Stomach smooth muscle (tissue), 2 donors: ENCODE measurements around the gene RPP14.
A peak's percentile ranks its signal among the peaks of the same experiment; 100 is the strongest.

ENCODE experiments used
- H3K27ac ChIP-seq: one replicate; pipeline ENCODE4 v1.7.0; 2013; ENCODE audit warnings: mild to moderate bottlenecking, low read length, inconsistent platforms
- H3K27me3 ChIP-seq, 2 donors: one replicate each; pipeline ENCODE4 v1.7.0; 2013; ENCODE audit warnings: low read length in 2 of 2; ENCODE audit not compliant: insufficient read depth in 2 of 2, control insufficient read depth in 1 of 2
- H3K36me3 ChIP-seq, 2 donors: one replicate each; pipeline ENCODE4 v1.7.0; 2013; ENCODE audit warnings: low read length in 2 of 2; ENCODE audit not compliant: control insufficient read depth in 2 of 2, insufficient read depth in 2 of 2
- H3K4me1 ChIP-seq: one replicate; pipeline ENCODE4 v1.7.0; 2013; ENCODE audit warnings: low read length; ENCODE audit not compliant: control insufficient read depth, insufficient read depth
- H3K4me3 ChIP-seq, 2 donors: one replicate each; pipeline ENCODE4 v1.7.0; 2013; ENCODE audit warnings: low read length in 2 of 2
- H3K9ac ChIP-seq, 2 donors: one replicate each; pipeline ENCODE4 v1.7.0; 2013; ENCODE audit warnings: low read length in 2 of 2, mild to moderate bottlenecking in 1 of 2
- H3K9me3 ChIP-seq, 2 donors: one replicate each; pipeline ENCODE4 v1.7.0; 2013; ENCODE audit warnings: low read length in 2 of 2; ENCODE audit not compliant: control insufficient read depth in 2 of 2
- donor health status: healthy.
- donor health status: Pancreatic carcinoma.

Gene RPP14

DNA sequence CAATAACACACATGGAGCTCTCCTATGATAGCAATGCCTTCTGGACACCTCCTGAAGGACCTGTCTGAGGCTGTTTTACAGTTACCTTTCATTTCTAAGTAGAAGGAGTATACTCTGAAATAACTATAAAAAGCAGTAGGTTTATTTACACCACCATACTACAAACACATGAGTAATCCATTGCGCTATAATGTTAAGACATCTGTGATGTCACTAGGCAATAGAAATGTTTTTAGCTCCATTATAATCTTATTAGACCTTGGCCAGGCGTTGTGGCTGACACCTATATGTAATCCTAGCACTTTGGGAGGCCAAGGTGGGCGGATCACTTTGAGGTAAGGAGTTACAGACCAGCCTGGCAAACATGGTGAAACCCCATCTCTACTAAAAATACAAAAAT, 51.4 kb downstream of the RPP14 start:
- no peak overlapping the region for H3K27ac ChIP-seq
- H3K36me3 ChIP-seq = no peaks in the 10 kb centered on the region
- no peak overlapping the region for H3K4me3 ChIP-seq
- no peak overlapping the region for H3K9ac ChIP-seq
- H3K27me3 ChIP-seq = no peaks in the 10 kb centered on the region
- H3K9me3 ChIP-seq = no peaks in the 10 kb centered on the region
- H3K4me1 ChIP-seq = peaks cover 18% of the 10 kb centered on the region

DNA sequence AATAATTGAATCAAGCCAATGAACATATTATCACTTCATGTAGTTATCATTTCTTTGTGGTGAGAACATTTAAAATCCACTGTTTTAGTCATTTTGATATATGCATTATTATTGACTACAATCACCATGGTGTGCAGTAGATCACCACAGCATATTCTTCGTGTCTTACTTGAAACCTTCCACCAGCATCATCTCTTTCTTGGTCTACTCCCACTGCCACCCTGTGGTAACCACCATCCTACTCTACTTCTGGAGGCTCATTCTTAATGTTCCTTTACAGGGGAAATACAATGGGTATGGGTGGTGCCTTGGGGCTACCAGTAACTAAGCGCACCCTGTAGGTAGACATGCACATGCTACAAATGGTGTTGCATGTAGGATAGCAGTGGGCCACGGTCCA, 52.0 kb downstream of the RPP14 start:
- Histone ChIP-seq H3K27me3 (no peaks in the 10 kb centered on the region), H3K36me3 (no peaks in the 10 kb centered on the region), H3K4me1 (peaks cover 18% of the 10 kb centered on the region), H3K9me3 (no peaks in the 10 kb centered on the region), H3K27ac (peak overlapping the region; percentile 41), H3K4me3 (peak overlapping the region; percentile 2 to 47), H3K9ac (no peak overlapping the region)

DNA sequence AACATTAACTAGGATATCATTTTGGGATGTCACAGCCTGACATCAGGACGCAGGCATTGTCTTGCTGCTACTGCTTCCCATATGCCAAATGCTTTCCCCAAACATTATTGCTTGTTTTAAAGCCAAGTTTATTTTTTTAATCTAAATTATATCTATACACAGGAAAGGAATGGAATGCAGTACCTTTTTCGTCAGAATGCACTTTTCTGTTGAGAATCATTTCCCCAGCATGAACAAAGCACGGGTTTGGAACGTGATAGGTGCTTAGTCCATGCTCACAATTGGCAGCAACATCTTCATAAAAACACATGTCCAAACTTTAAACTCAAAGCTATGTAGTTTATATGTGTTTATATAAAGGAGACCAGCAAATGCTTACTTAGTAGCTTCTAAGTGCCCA, 52.8 kb downstream of the RPP14 start:
- H3K9me3 ChIP-seq = no peaks in the 10 kb centered on the region
- no peaks in the 10 kb centered on the region for H3K27me3 ChIP-seq
- H3K4me1 ChIP-seq = peaks cover 18% of the 10 kb centered on the region
- peak overlapping the region; percentile 41 for H3K27ac ChIP-seq
- H3K4me3 ChIP-seq = no peak overlapping the region
- H3K9ac ChIP-seq = no peak overlapping the region
- no peaks in the 10 kb centered on the region for H3K36me3 ChIP-seq

DNA sequence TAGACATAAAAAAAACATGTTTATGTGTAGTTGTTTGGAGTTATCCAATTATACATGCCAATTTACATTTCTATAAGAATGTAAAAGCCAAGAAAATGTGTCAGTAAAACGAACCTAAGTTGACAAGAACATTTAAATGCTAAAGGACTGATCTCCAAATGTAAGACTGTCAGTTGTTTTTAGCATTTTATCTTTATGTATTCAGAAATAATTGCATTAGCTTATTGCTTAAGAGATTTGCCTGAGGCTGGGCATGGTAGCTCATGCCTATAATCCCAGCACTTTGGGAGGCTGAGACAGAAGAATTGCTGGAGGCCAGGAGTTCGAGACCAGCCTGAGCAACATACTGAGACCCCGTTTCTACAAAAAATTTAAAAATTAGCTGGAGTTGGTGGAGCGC, 53.6 kb downstream of the RPP14 start:
- H3K4me1 ChIP-seq = peaks cover 18% of the 10 kb centered on the region
- H3K9ac ChIP-seq = no peak overlapping the region
- H3K27me3 ChIP-seq = no peaks in the 10 kb centered on the region
- H3K27ac ChIP-seq = no peak overlapping the region
- H3K4me3 ChIP-seq = no peak overlapping the region
- H3K36me3 ChIP-seq = no peaks in the 10 kb centered on the region
- H3K9me3 ChIP-seq = no peaks in the 10 kb centered on the region

DNA sequence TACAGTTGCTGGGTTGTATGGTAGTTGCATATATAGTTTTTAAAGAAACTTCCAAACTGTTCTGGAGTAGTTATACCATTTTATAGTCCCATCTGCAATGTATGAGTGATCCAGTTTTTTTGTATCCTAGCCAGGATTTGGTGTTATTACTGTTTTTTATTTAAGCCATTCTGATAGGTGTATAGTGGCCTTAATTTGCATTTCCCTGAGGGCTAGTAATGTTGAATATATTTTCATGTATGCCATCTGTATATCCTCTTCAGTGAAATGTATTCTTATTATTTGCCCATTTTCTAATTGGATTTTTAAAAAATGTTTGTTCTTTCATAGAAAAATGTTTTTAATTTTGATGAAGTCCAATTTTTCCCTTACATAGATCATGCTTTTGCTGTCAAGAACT, 55.8 kb downstream of the RPP14 start:
- Histone ChIP-seq H3K4me1 (peaks cover 9% of the 10 kb centered on the region), H3K27me3 (no peaks in the 10 kb centered on the region), H3K4me3 (no peak overlapping the region), H3K9ac (no peak overlapping the region), H3K27ac (no peak overlapping the region), H3K36me3 (no peaks in the 10 kb centered on the region), H3K9me3 (no peaks in the 10 kb centered on the region)

- no peak overlapping the region for H3K9ac ChIP-seq
- peaks cover 2 to 5% of the 10 kb centered on the region in 2 donors for H3K36me3 ChIP-seq
- H3K27ac ChIP-seq = no peak overlapping the region
- H3K9me3 ChIP-seq = no peaks in the 10 kb centered on the region
- H3K27me3 ChIP-seq = no peaks in the 10 kb centered on the region
- no peak overlapping the region for H3K4me3 ChIP-seq
- H3K4me1 ChIP-seq = no peaks in the 10 kb centered on the region
These were observed 60.7 kb downstream of the RPP14 start for GRCh38 chr3:58366699-58367098.

DNA sequence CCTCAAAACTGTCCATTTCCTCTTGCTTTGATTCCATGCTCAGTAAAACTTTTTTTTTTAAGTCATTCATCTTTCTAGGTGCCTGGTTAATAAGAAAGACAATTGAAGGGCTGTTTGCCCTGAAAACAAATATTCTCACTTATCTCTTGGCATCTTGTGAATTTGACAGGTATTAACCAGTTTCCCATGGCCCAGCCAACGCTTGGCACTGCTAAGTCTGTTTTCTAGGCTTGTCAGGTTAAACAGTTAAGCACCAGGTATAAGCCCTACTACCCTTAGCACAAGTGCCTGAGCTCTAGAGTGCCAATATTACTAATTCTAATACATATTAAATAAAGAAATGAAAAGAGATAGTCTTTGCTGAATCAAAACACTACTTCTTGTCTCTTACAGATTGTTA, 63.0 kb downstream of the RPP14 start:
- H3K27ac ChIP-seq = no peak overlapping the region

More for the DNA sequence above, 63.0 kb downstream of the RPP14 start:
- H3K4me3 ChIP-seq = no peak overlapping the region
- H3K27me3 ChIP-seq = no peaks in the 10 kb centered on the region
- no peaks in the 10 kb centered on the region for H3K9me3 ChIP-seq
- H3K4me1 ChIP-seq = no peaks in the 10 kb centered on the region
- H3K36me3 ChIP-seq = peaks cover 2 to 5% of the 10 kb centered on the region in 2 donors
- H3K9ac ChIP-seq = no peak overlapping the region
